Cerebellar nuclear complex (tissue), 1 donor: Measurements from ENCODE around the gene DOCK3.
"Not testable (repeated sequence)": the region's sequence is repeated elsewhere in the genome, so short reads cannot be mapped to it uniquely, and the experiment has no call there.

Source experiments
- DNase-seq, 2 experiments: peaks; one replicate each; lab custom pipeline; 2025; lab: John Stamatoyannopoulos, UW

The DOCK3 gene

DNA sequence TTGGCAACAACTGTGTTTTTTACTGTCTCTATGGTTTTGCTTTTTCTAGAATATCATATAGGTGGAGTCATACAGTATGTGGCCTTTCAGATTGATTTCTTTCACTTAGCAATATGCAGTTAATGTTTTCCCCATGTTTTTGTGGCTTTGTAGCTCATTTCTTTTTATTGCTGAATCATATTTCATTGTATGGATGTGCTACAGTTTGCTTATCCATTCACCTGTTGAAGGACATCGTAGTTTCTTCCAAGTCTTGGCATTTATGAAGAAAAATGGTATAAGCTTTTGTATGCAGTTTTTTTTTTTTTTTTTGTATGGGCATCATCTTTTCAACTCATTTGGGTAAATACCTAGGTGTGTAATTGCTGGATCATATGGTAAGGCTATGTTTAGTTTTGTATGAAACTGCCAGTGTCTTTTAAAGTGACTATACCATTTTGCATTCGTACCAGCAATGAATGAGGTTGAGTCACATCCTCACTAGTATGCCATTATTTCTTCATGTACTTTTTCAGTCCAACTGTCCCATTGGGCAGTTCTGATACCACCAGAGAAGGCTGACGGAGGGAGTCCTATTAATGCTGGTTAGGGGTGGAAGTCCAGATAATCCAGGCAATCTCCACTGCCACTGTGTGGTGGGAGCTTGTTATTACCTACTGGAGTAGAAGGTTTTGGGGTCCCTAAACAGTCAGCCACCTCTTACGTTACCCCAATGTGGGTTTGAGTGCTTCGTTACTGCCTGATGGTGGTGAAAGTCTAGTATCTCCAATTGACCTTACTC lies 210.5 kb downstream of the DOCK3 start:
- DNase-seq: no peak

DNA sequence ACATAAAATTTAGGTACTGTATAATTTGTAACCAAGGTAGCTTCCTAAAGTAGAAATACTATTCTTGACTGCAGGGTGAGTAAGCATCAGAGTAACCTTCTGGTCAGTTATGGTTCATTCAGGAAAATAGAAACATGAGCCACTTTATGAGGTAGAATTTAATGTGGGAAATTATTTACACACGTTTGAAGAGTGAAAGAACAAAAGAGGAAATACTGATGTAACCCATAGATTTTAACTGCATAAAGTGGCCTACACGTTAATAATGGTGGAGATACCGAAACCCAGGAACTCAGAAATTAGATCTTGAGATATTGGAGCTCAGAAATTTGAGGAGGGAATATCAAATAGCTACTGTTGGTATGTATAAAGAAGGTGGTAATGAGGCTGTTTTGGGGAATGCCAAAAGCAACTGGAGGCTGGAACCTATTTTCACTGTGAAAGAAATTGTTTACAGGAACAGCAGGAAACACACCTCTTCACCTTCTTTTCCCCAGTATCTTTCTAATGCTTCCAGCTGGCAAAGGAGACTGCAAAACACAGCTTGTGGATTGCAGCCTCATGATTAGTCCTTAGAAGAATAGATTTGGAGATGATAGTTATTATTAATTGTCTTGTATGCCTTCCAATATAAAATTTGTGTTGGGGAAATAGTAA lies 216.1 kb downstream of the DOCK3 start:
- DNase-seq: no peak

DNA sequence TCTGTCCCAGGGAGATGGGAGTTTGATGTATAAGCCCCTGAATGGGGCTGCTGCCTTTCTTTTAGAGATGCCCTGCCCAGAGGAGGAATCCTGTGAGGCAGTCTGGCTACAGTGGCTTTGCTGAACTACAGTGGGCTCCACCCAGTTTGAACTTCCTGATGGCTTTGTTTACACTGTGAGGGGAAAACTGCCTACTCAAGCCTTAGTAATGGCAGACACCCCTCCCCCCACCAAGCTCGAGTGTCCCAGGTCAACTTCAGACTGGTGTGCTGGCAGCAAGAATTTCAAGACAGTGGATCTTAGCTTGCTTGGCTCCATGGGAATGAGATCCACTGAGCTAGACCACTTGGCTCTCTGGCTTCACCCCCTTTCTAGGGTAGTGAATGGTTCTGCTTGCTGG lies 226.4 kb downstream of the DOCK3 start:
- not testable (repeated sequence) for DNase-seq

DNA sequence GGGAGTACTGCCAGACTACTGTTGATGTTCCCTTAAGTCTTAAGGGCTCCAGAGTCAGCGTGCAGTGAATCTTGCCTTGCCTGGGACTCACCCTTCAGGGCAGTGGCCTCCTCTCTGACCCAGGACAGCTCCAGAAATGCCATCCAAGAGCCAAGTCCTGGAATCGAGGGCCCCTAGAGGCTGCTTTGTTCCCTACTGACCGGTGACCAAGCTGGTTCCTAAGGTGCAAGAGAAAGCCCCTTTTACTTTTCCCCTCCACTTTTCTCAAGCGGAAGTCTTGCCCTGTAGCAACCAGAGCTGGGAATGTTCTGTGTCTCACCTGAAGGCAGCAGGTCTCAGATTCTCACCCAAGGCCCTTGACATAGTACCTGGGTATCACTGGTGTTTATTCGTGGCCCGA lies 238.0 kb downstream of the DOCK3 start:
- DNase-seq: no peak

DNA sequence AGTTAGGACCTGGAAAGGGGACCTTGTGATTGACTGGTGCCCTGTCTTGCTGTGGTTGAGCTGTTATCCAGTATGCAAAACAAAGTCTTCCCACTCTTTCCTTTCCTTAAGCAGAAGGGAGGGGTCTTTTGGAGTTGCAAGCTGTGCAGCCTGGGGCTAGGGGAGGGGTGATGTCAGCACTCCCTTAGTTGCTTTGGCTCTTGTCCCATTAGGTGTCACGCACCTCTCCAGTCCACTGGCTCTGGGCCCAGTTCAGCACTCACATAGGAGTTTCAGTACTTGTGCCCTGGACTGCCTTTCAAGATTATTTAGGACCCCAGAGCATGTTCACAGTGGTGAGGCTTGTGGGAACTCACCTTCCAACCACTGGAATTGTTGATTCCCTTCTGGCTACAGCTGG lies 238.5 kb downstream of the DOCK3 start:
- no peak for DNase-seq

DNA sequence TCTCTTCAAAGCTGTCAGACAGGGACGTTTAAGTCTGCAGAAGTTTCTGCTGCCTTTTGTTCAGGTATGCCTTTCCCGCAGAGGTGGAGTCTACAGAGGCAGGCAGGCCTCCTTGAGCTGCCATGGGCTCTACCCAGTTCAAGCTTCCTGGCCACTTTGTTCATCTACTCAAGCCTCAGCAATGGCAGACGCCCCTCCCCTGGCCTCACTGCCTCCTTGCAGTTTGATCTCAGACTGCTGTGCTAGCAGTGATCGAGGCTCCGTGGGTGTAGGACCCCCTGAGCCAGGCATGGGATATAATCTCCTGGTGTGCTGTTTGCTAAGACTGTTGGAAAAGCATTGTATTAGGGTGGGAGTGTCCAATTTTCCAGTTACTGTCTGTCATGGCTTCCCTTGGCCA lies 247.3 kb downstream of the DOCK3 start:
- DNase-seq: not testable (repeated sequence)

DNA sequence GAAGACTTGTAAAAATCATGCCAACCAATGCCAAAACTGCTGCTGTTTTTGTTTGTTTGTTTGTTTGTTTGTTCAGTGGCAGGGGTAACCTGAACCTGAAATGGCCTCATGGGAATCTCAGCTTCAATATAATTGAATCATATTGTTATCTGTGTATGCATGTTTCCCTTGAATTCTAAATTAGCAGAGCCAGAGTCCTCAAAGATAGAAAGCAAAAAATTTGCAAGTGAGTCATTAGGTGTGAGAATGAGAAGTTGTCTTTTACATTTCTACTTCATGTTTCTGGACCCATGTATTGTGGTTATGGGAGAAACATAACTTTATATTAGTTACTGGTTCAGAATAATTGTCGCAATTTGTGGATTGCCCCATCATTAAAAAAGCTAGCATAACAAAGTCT lies 249.2 kb downstream of the DOCK3 start:
- no peak for DNase-seq

DNA sequence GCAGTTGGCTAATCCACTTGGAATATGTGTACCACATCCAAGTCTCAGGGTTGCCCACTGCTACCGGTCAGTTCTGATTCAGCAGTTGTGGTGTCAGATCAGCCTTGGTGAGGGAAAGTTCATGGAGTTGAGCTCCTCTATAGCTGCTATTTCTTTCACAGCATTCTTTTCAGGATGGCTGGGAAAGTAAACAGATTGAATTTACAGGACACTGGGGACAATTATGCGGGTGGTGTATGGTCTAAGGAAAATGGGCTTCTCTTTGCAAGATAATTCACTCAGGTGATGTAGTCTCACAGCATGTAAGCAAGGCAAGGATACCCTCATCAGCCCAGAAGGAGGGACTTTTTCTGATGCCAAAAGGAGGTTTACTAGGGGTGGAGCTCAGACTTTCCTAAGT lies 249.9 kb downstream of the DOCK3 start:
- no peak for DNase-seq

DNA sequence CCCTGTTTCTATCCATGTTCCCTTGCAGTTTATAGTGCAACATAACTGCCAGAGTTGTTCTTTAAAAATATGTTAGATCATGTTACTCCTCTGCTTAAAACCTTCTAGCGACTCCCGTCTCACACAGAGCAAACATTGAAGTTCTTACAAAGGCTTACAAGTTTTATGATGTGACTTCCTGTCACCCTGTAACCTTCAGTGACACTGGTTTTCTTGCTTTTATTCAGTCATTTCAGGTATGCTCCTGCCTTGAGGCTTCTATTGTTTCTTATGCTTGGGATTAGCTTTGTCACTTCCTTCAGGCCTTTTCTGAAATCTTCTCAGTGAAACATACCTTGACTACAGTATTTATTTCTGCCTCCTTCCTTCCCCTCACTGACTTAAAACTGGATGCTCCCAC lies 252.1 kb downstream of the DOCK3 start:
- no peak for DNase-seq

DNA sequence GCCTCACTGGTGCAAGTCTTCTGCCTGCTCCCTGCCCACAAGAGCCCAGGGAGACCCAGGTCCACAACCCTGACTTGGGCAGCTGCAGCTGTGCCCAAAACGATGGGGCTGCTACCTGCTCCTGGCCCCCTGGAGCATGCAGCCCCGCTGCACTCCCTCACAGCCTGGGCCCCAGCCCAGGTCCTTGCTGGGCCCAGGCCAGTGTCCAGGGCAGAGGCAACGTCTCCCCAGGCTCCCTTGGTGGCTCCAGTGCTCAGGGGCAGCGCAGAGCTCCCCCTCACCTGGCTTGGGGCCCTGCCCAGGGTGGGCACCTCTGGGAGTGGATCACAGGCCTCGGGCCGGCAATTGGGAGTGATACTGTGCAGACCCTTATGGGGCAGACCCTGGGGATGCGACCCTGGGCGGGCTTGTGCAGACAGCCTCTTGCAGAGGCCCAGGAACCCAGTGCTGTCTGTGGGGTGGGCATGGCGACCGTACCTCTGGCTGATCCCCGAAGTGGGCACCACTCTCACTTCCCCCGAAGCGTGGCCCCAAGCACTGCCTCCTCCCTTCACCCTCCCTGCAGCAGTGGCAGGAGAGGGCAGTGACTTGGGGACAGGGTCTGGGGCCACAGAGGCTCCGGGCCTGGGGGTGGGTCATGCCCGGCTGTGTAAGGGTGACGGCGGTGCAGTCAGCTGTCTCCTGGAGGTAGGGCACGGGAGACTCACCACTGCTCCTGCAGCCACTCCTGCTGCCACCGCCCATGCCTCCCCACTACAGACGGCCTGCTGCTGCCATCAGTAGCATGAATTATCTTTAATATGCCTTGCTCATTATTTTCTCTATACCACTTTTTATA lies 255.9 kb downstream of the DOCK3 start:
- no peak for DNase-seq

DNA sequence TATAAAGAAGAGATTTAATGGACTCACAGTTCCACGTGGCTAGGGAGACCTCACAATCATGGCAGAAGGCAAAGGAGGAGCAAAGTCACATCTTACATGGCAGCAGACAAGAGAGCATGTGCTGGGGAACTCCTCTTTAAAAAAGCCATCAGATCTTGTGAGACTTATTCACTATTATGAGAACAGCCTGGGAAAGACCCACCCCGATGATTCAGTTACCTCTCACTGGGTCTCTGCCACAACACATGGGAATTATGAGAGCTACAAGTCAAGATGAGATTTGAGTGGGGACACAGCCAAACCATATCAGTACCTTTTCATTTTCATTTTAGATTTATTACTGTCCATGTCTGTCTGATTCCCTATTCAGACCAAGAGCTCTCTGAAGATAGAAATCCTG lies 258.2 kb downstream of the DOCK3 start:
- DNase-seq: not testable (repeated sequence)

DNA sequence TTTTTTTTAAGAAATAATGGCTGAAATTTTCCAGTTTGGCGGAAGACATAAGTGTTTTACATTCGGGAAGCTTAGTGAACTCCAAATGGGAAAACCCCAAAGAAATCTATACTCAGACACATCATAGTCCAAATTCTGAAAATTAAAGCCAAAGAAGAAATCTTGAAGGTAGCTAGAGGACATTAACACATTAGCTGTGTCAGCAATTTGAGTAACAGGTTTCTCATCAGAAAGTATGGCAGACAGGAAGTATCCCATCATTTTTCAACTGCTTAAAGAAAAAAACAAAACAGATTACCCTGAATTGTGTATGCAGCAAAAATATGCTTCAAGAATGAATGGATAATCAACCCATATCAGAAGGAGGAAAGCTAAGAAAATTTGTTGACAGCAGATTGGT lies 261.7 kb downstream of the DOCK3 start:
- DNase-seq: no peak

DNA sequence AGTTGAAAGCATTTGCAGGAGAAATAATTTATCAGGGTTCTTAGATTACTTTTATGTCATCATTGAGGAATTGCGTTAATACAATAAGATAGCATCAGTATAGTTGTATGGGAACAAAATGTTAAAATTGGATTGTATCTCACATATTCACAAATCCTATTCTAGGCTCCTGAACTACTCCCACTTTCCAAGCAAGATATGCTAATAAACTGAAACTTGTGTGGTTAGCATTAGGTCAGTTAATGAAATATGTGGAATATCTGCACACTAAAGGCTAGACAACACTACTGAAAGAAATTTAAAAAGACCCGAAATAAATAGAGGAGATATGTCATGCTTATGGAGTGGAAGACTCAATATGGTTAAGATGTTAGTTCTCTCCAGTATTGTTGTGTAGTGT lies 272.7 kb downstream of the DOCK3 start:
- no peak for DNase-seq

DNA sequence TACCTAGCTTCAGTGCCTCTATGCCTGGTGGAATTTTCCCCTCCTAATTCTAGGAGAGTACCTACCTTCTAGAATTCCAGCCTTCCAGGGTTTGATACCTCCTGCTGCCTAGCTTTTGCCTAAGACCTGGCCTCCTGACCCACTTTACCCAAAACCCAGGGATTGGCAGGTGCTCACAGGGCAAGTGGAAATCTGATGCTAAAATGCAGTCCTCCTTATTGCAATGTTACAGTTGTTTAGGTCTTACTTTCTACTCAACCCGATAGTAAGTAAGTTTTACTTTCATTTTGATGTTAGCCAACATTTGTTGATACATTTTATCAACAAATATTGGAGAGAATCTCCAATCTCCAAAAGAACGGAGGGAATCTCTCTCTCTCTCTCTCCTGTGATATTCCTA lies 275.9 kb downstream of the DOCK3 start:
- no peak for DNase-seq

DNA sequence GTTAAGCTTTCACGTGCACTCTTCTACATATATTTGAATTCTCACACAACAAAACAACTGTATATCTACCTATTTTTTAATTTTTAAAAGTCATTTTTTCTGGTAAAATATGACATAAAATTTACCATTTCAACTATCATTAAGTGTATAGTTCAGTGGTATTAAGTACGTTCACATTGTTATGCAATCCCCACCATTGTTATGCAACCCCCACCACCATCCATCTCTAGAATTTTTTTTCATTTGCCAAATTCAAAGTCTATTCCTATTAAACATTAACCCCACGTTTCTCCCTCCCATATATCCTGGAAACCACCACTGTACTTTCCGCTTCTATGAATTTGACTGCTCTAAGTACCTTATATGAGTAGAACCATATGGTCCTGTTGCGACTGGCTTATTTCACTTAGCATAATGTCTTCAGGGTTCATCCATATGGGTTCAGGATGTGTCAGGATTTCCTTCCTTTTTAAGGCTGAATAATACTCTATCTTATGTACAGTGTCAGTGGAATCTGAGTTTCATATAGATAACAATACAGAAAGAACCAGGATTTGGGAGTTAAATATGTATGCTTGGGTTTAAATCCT lies 279.2 kb downstream of the DOCK3 start:
- DNase-seq: no peak

DNA sequence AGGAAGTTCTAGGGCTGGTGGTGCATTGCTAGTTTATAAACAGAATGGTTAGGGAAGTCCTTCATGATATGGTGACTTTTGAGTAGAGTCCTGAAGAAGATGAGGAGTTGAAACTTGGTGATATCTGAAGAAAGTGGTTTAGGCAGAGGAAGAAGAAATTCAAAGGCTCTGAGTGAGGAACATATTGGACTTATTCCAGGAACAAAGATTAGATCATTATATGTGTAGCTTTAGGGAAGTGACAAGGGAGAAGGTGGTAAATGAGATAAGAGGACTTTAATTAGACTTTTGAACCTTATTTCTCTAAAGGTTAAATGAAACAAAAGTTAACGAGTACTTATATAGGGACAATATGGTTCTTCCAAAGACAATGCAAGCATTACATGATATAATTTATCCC lies 286.7 kb downstream of the DOCK3 start:
- DNase-seq: no peak

DNA sequence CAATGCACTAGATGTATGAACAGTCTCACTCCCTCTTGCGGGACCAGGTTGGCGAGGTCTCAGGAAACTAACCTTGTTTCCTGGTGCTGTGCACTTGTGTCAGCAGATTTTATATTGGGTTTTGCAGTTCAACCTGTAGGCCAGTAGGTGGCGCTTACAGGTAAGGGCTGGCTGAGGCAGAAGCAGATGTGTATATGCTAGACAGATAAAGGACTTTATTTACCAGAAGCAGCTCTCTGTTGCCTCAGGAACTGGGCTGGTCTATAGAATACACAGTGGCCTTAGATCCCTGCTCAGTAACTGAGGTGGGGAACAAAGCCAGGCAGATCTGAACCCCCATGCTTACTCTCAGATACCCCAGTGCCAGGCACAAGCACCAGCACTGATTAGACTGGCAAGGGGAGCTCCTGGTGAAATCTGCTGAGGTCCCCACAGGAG lies 296.8 kb downstream of the DOCK3 start:
- DNase-seq: no peak

DNA sequence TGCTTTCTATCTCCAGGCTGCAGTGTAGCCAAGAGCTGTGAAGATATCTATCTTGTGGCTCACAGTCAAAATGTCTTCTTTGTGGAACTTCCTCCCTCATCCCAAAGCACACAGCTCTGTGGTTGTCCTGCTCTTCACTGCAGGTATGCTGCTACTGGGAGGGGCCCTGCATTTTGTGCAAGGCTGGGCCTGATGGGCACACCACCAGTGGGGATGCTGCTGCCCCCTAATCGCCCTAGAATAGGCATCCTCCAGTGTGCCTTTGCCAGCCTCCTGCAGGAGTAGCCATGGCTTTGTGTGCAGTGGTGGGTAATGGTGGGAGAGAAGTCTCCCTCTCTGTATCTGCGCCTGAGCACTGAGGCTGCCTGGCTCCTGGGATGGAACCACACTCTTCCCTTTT lies 297.3 kb downstream of the DOCK3 start:
- DNase-seq: no peak

DNA sequence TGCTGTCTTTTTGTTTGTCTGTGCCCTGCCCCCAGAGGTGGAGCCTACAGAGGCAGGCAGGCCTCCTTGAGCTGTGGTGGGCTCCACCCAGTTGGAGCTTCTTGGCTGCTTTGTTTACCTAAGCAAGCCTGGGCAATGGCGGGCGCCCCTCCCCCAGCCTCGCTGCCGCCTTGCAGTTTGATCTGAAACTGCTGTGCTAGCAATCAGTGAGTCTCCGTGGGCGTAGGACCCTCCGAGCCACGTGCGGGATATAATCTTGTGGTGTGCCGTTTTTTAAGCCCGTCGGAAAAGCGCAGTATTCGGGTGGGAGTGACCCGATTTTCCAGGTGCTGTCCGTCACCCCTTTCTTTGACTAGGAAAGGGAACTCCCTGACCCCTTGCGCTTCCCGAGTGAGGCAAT lies 303.9 kb downstream of the DOCK3 start:
- not testable (repeated sequence) for DNase-seq

DNA sequence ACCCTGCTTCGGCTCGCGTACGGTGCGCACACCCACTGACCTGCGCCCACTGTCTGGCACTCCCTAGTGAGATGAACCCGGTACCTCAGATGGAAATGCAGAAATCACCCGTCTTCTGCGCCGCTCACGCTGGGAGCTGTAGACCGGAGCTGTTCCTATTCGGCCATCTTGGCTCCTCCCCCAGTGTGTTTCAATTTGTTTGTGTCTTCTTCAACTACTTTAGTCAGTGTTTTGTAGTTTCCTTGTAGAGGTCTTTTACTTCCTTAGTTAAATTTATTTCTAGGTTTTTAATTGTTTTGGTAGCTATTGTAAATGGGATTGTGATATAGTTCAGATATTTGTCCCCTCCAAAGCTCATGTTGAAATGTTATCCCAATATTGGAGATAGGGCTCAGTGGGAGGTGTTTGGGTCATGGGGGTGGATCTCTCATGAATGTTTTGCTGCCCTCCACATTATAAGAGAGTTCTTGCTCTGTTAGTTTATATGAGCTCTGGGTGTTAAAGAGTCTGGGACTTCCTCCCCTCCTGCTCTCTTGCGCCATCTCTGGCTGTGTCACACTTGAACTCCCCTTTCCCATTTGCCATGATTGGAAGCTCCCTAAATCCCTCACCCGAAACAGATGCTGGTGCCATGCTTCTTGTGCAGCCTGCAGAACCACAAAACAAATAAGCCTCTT lies 304.4 kb downstream of the DOCK3 start:
- no peak for DNase-seq

DNA sequence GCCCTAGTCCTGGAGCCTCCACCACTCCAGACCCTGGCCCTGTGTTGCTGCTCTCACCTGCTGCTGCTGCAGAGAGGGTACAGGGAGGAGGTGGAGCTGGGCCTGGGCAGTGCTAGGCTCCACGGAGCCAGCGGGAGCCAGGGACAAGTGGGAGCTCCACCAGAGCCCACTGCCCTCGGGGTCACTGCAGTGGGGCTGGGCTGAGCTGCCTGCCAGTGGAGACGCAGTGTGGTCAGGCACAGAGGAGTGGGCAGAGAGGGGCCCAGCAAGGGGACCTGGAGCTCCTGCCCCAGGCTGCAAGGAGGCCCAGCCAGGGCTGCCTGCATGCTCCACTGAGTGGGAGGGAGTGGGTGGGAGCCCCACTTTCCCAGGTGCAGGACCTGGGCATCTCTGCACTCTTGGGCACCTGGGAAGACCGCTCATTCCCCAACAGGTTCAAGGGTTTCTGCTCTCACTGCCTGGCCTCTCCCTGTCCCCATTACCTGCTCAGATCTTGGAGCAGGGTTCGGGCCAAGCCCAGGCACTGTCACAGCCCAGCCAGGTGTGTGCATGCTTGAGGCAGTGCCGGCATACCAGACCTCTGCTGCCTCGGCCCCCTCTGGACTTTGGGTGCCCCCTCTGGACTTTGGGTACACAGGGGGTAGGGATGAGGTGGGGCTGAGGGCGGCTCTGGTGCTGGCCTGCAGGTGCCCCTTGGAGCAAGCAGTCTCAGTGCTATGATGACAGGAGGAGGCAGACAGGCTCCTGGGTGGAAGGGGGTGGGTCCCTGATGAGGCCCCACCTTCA lies 308.0 kb downstream of the DOCK3 start:
- DNase-seq: no peak
